GM12892 (cell line): Measurements from ENCODE around the gene GBE1.

ENCODE experiments used
- DNase-seq: peaks from one replicate; pipeline ENCODE4 v3.0.0; 2011; ENCODE audit not compliant: insufficient read length
- FAIRE-seq: peaks from 2 replicates; lab custom pipeline; 2011; peaks lifted over from hg19 to GRCh38; lab: Jason Lieb, UNC
- POLR2A ChIP-seq: IDR thresholded peaks from 2 replicates; pipeline ENCODE4 v1.6.1; 2011; ENCODE audit warnings: low read depth, low read length, control low read depth
- POLR2AphosphoS5 ChIP-seq: IDR thresholded peaks from 2 replicates; pipeline ENCODE4 v1.6.1; 2011; ENCODE audit warnings: low read depth, low read length, control low read depth
- TAF1 ChIP-seq: IDR thresholded peaks from 2 replicates; pipeline ENCODE4 v1.6.1; 2011; ENCODE audit warnings: low read depth, mild to moderate bottlenecking, control low read depth, low read length, borderline replicate concordance

Gene GBE1

GRCh38 chr3:81684751-81685395 lies 76.6 kb downstream of the GBE1 start:
- FAIRE-seq, result no peak
- DNase-seq, result no peak
- TF ChIP-seq POLR2AphosphoS5, result no peak
- no peak for TF ChIP-seq POLR2A
- TF ChIP-seq TAF1, result no peak

GRCh38 chr3:81676706-81677456 lies 84.6 kb downstream of the GBE1 start:
- DNase-seq (no peak), FAIRE-seq (no peak)
- TF ChIP-seq POLR2A (no peak), TAF1 (no peak), POLR2AphosphoS5 (no peak)

GRCh38 chr3:81674690-81675089 lies 86.8 kb downstream of the GBE1 start:
- DNase-seq (no peak), FAIRE-seq (no peak)
- no peak for TF ChIP-seq POLR2A
- no peak for TF ChIP-seq TAF1
- no peak for TF ChIP-seq POLR2AphosphoS5

GRCh38 chr3:81668283-81668682 lies 93.2 kb downstream of the GBE1 start:
- TF ChIP-seq POLR2A (no peak), TAF1 (no peak), POLR2AphosphoS5 (no peak)
- DNase-seq (no peak), FAIRE-seq (no peak)

- FAIRE-seq, result no peak
- no peak for DNase-seq
- TF ChIP-seq TAF1, result no peak
- no peak for TF ChIP-seq POLR2A
- TF ChIP-seq POLR2AphosphoS5, result no peak
Observed at GRCh38 chr3:81666502-81667121, 94.8 kb downstream of the GBE1 start.

- no peak for FAIRE-seq
- DNase-seq, result no peak
- TF ChIP-seq POLR2AphosphoS5 (no peak), POLR2A (no peak), TAF1 (no peak)
Observed at GRCh38 chr3:81663114-81663513, 98.3 kb downstream of the GBE1 start.

GRCh38 chr3:81660036-81660435 lies 101.4 kb downstream of the GBE1 start:
- no peak for DNase-seq
- no peak for FAIRE-seq
- TF ChIP-seq POLR2A (no peak), TAF1 (no peak), POLR2AphosphoS5 (no peak)

- no peak for DNase-seq
- no peak for FAIRE-seq
- no peak for TF ChIP-seq TAF1
- no peak for TF ChIP-seq POLR2A
- no peak for TF ChIP-seq POLR2AphosphoS5
Observed at GRCh38 chr3:81658322-81658997, 103.0 kb downstream of the GBE1 start.

- no peak for TF ChIP-seq POLR2AphosphoS5
- no peak for TF ChIP-seq POLR2A
- no peak for TF ChIP-seq TAF1
- DNase-seq (no peak), FAIRE-seq (no peak)
Observed at GRCh38 chr3:81651139-81651538, 110.3 kb downstream of the GBE1 start.

GRCh38 chr3:81650187-81650586 lies 111.3 kb downstream of the GBE1 start:
- FAIRE-seq, result no peak
- no peak for TF ChIP-seq TAF1
- no peak for TF ChIP-seq POLR2A
- no peak for TF ChIP-seq POLR2AphosphoS5
- no peak for DNase-seq

GRCh38 chr3:81645248-81645647 lies 116.2 kb downstream of the GBE1 start:
- DNase-seq (no peak), FAIRE-seq (no peak)
- no peak for TF ChIP-seq POLR2A
- no peak for TF ChIP-seq TAF1
- TF ChIP-seq POLR2AphosphoS5, result no peak

- no peak for FAIRE-seq
- TF ChIP-seq POLR2AphosphoS5 (no peak), TAF1 (no peak), POLR2A (no peak)
- DNase-seq, result no peak
Observed at GRCh38 chr3:81643721-81644120, 117.7 kb downstream of the GBE1 start.
